GM18498 (cell line): ENCODE measurements around the gene TNFRSF21.
"Not testable (repeated sequence)": the region's sequence is repeated elsewhere in the genome, so short reads cannot be mapped to it uniquely, and the experiment has no call there.

Experiments
- ATAC-seq: cut with Tn5 transposase; IDR thresholded peaks from one replicate; pipeline ENCODE4 v1.9.1; 2021; ENCODE audit warnings: mild to moderate bottlenecking, moderate library complexity; ENCODE audit not compliant: unreplicated experiment

Gene TNFRSF21

GRCh38 chr6:47290124-47290834 lies 19.4 kb downstream of the TNFRSF21 start:
- no peak for ATAC-seq

DNA sequence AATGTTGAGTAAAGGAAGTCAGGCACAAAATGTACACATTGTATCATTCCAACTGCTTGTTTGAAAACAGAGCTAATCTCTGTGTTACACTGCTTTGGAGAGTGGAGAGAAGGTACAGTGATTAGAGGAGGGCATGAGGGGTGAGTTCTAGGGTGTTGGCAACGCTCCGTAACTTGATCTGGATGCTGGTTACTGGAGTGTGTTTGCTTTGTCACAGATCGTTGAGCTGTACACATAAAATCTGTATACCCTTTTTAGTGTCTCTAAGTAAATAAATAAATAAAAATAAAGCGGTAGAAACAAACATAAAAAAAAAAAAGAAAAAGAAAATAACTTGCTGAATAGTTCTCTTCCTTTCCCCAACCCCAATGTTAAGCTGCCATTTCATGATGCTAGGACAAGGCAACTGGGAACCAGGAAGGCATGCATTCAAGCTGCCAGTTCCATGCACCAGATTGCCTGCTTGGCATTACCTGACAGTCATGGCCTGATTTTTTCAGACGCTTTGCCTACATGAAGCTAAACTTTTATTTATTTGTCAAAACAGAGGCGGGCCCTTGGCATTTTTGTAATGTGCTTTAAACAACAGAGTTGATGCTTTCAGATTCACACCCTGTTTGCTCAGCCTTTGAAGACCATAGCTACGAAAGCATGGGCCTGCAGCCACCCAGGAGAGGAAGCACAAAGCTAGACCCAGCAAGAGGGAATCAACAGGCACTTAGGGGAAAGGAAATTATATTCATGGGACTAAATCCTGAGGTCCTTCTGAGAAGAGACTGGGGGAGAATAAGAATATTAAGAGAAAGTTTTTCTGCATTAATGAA lies 21.2 kb downstream of the TNFRSF21 start:
- no peak for ATAC-seq

GRCh38 chr6:47286301-47286700 lies 23.4 kb downstream of the TNFRSF21 start:
- ATAC-seq: no peak

- no peak for ATAC-seq
Observed at GRCh38 chr6:47283993-47284392, 25.7 kb downstream of the TNFRSF21 start.

DNA sequence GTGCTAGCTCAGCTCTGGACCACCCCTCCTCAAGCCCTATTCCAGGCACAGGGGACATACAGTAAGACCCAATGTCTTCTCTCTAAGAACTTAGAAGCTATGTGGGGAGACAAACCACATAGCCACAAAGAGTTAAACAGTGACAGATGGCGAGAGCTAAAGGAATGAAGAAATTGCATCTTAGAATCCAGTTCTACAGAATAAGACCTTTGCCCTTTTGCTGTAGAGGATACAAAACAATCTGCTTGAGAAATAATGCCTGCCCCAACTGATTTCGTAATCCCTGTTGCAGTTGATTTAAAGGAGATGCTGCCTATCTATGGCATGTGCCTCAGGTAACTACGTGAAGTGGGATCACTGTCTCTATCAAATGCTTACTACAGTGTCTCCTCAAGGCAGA lies 31.2 kb downstream of the TNFRSF21 start:
- ATAC-seq: no peak

GRCh38 chr6:47277702-47278101 lies 32.0 kb downstream of the TNFRSF21 start:
- no peak for ATAC-seq

GRCh38 chr6:47276377-47276776 lies 33.3 kb downstream of the TNFRSF21 start:
- ATAC-seq: no peak

- no peak for ATAC-seq
Observed at GRCh38 chr6:47275640-47276039, 34.1 kb downstream of the TNFRSF21 start.

- not testable (repeated sequence) for ATAC-seq
Observed at GRCh38 chr6:47275132-47275531, 34.6 kb downstream of the TNFRSF21 start.

GRCh38 chr6:47268572-47269187 lies 41.0 kb downstream of the TNFRSF21 start:
- no peak for ATAC-seq

- no peak for ATAC-seq
Observed at GRCh38 chr6:47267301-47267700, 42.4 kb downstream of the TNFRSF21 start.

- no peak for ATAC-seq
Observed at GRCh38 chr6:47265971-47266370, 43.7 kb downstream of the TNFRSF21 start.

GRCh38 chr6:47264775-47265184 lies 44.9 kb downstream of the TNFRSF21 start:
- no peak for ATAC-seq

DNA sequence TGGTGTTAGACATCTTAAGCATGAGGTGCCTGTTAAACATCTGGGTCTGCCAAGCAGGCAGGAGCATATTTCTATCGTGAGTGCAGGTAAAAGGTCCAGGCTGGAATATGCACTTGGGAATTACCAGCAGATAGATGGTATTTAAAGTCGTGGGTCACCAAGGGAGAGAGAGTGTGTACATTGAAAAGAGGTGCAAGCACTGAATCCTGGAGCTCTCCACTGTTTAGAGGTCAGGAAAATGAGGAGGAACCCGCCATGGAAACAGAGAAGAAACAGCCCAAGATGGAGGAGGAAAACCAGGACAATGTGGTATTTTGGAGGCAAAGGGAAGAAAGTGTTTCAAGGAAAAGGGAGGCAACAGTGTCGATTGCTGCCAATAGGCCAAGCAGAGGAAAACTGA lies 46.4 kb downstream of the TNFRSF21 start:
- no peak for ATAC-seq

- ATAC-seq: no peak
Observed at GRCh38 chr6:47262231-47262630, 47.5 kb downstream of the TNFRSF21 start.

GRCh38 chr6:47261191-47261590 lies 48.5 kb downstream of the TNFRSF21 start:
- no peak for ATAC-seq

DNA sequence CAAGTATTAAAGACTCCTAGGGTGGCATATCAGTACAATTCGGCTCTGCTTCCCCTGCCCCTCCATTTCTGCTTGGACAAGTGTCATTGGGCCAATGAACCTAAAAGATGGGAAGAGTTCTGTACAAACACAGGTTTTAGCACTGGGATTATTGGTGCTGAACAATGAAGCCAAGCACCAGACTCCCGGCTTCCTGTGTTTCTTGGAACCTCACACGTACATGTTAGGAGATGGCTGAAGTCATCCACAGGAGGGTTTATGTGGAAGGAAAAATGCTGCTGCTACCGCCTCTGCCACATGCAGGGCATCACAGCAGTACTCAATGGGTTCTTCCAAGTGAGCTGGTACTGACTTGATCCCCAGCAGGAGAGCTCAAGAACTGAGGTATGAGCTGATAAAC lies 49.7 kb downstream of the TNFRSF21 start:
- ATAC-seq: no peak

DNA sequence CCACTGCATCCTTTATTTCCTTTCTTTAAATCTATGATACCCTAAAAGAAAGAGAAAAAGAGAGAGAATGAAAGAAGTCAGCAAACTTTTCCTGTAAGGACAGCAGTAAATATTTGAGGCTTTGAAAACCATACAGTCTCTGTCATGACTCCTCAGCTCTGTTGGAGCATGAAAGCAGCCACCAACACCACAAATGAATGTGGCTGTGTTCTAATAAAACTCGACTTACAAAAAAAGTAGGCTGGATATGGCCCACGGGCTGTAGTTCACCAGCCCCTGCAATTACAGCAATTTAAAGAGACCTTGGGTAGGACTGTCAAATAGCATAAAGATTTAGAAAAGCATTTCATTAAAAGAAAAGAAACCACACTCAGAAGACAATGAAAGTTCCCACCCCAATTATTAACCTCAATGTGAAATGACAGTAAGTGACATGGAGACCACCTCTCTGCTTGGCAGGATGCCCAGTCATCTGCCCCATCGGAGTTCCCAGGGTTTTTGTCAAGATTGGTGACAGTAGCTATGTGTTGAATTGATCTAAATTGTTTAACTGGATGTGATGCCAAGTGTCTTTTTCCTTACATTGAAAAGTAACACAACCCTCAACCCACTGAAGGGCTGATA lies 50.9 kb downstream of the TNFRSF21 start:
- no peak for ATAC-seq

- no peak for ATAC-seq
Observed at GRCh38 chr6:47256981-47257730, 52.5 kb downstream of the TNFRSF21 start.

DNA sequence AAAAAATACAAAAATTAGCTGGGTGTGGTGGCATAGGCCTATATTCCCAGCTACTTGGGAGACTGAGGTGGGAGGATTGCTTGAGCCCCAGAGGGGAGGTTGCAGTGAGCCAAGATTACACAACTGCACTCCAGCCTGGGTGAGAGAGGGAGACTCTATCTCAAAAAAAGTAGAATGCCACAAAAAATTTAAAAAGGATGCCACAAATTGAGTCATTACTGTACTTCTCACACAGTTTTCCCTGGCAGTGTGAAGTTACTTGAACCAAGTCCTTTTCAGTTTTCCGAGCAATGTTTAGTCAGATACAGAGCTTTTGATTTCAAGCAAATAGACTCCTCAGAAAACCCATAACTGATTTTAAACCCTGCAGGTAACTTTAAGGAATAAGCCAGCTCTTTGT lies 53.3 kb downstream of the TNFRSF21 start:
- no peak for ATAC-seq

- no peak for ATAC-seq
Observed at GRCh38 chr6:47254906-47255305, 54.8 kb downstream of the TNFRSF21 start.
